Measurements from ENCODE around the gene BOD1L1.
A peak's percentile ranks its signal among the peaks of the same experiment; 100 is the strongest.

Gene BOD1L1

DNA sequence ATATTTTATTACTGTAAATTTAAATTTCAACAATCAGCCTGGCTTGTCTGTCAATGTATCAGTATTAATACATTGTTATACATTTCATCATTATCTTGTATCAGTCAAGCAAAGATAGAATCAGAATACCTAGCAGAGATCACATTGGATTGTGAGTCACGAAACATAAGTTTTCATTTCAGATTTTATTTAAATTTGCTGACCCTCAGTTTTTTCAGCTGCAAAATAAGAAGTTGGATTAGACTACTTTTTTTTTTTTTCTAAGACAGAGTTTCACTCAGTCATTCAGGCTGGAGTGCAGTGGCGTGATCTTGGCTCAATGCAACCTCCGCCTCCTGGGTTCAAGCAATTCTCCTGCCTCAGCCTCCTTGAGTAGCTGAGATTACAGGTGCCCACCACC lies 49.9 kb downstream of the BOD1L1 start:
- no peak for TF ChIP-seq CREB1 (IDR thresholded peaks at IDR 0.05; ENCODE audit: low read depth)
- TF ChIP-seq YY1 (IDR thresholded peaks at IDR 0.05; ENCODE audit: low read depth) = no peak
- TF ChIP-seq ZBTB7A (IDR thresholded peaks at IDR 0.05; ENCODE audit: low read depth) = no peak
- no peak for TF ChIP-seq RAD21 (IDR thresholded peaks at IDR 0.05; ENCODE audit: low read depth)
- no peak for TF ChIP-seq EGR1 (IDR thresholded peaks at IDR 0.05)
- no peak for TF ChIP-seq NFIC (IDR thresholded peaks at IDR 0.05)
- TF ChIP-seq, protein P1, sequence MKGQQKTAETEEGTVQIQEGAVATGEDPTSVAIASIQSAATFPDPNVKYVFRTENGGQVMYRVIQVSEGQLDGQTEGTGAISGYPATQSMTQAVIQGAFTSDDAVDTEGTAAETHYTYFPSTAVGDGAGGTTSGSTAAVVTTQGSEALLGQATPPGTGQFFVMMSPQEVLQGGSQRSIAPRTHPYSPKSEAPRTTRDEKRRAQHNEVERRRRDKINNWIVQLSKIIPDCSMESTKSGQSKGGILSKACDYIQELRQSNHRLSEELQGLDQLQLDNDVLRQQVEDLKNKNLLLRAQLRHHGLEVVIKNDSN (IDR thresholded peaks at IDR 0.05) = no peak
- no peak for TF ChIP-seq TCF12 (IDR thresholded peaks at IDR 0.05; ENCODE audit: low read depth)
- no peak for TF ChIP-seq TEAD4 (IDR thresholded peaks at IDR 0.05)
- TF ChIP-seq, protein P2, sequence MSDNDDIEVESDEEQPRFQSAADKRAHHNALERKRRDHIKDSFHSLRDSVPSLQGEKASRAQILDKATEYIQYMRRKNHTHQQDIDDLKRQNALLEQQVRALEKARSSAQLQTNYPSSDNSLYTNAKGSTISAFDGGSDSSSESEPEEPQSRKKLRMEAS (IDR thresholded peaks at IDR 0.05) = no peak
- no peak for TF ChIP-seq EP300 (IDR thresholded peaks at IDR 0.05; ENCODE audit: borderline replicate concordance)

DNA sequence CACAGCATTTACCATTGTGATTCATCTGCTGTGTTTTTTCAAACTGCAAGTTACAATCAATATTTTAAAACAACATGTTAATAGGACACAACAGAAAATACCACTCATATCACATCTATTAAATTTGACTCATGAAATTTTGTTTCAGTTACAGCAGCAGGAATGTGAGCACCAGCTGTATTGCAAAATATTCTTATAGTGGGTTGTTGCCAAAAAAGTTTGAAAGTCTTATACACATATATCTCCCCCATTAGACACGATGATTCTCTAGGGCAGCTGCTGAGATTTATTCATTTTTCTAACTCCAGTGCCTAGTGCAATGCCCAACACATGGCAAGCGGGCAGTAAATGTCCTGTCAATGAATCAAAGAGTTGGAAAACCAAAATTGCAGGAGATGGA lies 56.6 kb downstream of the BOD1L1 start:
- no peak for TF ChIP-seq TAF1 (IDR thresholded peaks at IDR 0.05; ENCODE audit: low read depth)
- no peak for TF ChIP-seq EGR1 (IDR thresholded peaks at IDR 0.05)
- TF ChIP-seq FOXM1 (IDR thresholded peaks at IDR 0.05; ENCODE audit: borderline replicate concordance, low read depth) = no peak
- TF ChIP-seq, protein P2 (IDR thresholded peaks at IDR 0.05) = no peak
- no peak for TF ChIP-seq YY1 (IDR thresholded peaks at IDR 0.05; ENCODE audit: low read depth)

DNA sequence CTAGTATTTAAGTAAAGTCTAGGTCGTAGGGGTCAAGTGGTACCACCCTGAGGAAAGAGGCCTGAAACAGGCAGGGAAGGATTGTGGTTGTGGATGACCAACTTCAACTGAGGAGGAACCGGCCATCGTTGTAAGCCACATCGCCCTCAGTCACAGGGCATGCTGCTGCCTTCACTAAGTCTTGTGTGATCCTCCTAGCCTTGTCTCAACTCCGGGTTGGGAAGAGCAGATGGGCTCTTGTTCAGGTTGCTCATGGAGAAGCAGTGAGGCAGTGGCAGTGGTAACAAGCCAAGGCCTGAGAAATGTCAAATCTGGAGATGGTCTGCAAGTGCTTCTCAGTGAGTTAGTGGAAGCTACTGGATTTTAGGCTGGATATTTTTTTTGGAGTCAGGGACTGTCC lies 60.4 kb downstream of the BOD1L1 start:
- TF ChIP-seq EGR1 (IDR thresholded peaks at IDR 0.05) = no peak
- no peak for TF ChIP-seq TAF1 (IDR thresholded peaks at IDR 0.05; ENCODE audit: low read depth)
- no peak for TF ChIP-seq FOXM1 (IDR thresholded peaks at IDR 0.05; ENCODE audit: borderline replicate concordance, low read depth)
- TF ChIP-seq CREB1 (IDR thresholded peaks at IDR 0.05; ENCODE audit: low read depth) = no peak
- no peak for TF ChIP-seq CEBPB (IDR thresholded peaks at IDR 0.05)
- TF ChIP-seq, protein P2 (IDR thresholded peaks at IDR 0.05) = no peak
- TF ChIP-seq RAD21 (IDR thresholded peaks at IDR 0.05; ENCODE audit: low read depth) = no peak
- TF ChIP-seq YY1 (IDR thresholded peaks at IDR 0.05; ENCODE audit: low read depth) = no peak
- TF ChIP-seq ZBTB7A (IDR thresholded peaks at IDR 0.05; ENCODE audit: low read depth) = no peak
- TF ChIP-seq, protein P1 (IDR thresholded peaks at IDR 0.05) = no peak

DNA sequence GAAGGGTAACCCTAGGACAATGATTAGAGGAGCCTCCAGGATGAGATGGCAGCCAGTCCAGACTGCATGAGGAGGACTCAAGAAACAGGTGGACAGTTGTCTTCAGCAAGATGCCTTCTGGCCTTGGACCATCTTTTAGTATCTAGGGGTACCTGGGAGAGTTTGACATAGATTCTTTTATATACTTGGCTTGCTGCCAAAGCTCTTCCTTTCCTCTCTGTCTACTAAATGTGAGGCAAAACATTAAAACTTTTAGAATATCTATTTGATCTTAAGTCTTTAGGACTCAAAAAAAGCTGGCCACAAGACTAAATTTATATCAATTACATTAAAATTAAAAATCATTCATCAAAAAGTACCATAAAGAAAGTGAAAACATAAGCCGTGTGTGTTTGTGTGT lies 64.6 kb downstream of the BOD1L1 start:
- no peak for TF ChIP-seq FOXM1 (IDR thresholded peaks at IDR 0.05; ENCODE audit: borderline replicate concordance, low read depth)
- no peak for TF ChIP-seq YY1 (IDR thresholded peaks at IDR 0.05; ENCODE audit: low read depth)
- 0 out of 2 replicates have a peak, but pooled peaks have one; percentile 42 for TF ChIP-seq NFIC (IDR thresholded peaks at IDR 0.05)
- no peak for TF ChIP-seq EGR1 (IDR thresholded peaks at IDR 0.05)

DNA sequence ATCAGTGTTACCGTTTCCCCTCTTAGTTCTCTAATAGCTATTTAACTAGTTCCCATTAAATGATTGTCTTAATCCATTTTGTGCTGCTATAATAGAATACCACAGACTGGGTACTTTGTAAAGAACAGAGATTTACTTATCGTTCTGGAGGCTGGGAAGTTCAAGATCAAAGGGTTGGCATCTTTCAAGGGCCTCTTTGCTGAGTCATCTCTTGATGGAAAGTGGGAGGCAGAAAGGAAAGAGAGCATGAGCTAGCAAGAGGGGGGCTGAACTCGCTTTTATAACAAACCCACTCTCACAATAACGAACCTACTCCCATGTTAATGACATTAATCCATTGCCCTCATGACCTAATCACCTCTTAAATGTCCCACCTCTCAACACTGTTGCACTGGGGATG lies 65.9 kb downstream of the BOD1L1 start:
- TF ChIP-seq CREB1 (IDR thresholded peaks at IDR 0.05; ENCODE audit: low read depth) (no peak), YY1 (IDR thresholded peaks at IDR 0.05; ENCODE audit: low read depth) (no peak), ZBTB7A (IDR thresholded peaks at IDR 0.05; ENCODE audit: low read depth) (no peak), EP300 (IDR thresholded peaks at IDR 0.05; ENCODE audit: borderline replicate concordance) (no peak), TEAD4 (IDR thresholded peaks at IDR 0.05) (no peak), NFIC (IDR thresholded peaks at IDR 0.05) (no peak), RAD21 (IDR thresholded peaks at IDR 0.05; ENCODE audit: low read depth) (no peak), TCF12 (IDR thresholded peaks at IDR 0.05; ENCODE audit: low read depth) (no peak), FOXM1 (IDR thresholded peaks at IDR 0.05; ENCODE audit: borderline replicate concordance, low read depth) (no peak), EGR1 (IDR thresholded peaks at IDR 0.05) (no peak), TAF1 (IDR thresholded peaks at IDR 0.05; ENCODE audit: low read depth) (no peak), CEBPB (IDR thresholded peaks at IDR 0.05) (no peak)
- TF ChIP-seq, protein P3, sequence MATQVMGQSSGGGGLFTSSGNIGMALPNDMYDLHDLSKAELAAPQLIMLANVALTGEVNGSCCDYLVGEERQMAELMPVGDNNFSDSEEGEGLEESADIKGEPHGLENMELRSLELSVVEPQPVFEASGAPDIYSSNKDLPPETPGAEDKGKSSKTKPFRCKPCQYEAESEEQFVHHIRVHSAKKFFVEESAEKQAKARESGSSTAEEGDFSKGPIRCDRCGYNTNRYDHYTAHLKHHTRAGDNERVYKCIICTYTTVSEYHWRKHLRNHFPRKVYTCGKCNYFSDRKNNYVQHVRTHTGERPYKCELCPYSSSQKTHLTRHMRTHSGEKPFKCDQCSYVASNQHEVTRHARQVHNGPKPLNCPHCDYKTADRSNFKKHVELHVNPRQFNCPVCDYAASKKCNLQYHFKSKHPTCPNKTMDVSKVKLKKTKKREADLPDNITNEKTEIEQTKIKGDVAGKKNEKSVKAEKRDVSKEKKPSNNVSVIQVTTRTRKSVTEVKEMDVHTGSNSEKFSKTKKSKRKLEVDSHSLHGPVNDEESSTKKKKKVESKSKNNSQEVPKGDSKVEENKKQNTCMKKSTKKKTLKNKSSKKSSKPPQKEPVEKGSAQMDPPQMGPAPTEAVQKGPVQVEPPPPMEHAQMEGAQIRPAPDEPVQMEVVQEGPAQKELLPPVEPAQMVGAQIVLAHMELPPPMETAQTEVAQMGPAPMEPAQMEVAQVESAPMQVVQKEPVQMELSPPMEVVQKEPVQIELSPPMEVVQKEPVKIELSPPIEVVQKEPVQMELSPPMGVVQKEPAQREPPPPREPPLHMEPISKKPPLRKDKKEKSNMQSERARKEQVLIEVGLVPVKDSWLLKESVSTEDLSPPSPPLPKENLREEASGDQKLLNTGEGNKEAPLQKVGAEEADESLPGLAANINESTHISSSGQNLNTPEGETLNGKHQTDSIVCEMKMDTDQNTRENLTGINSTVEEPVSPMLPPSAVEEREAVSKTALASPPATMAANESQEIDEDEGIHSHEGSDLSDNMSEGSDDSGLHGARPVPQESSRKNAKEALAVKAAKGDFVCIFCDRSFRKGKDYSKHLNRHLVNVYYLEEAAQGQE (IDR thresholded peaks at IDR 0.05; ENCODE audit: low read depth) = no peak
- TF ChIP-seq, protein P1 (IDR thresholded peaks at IDR 0.05) = no peak
- TF ChIP-seq, protein P2 (IDR thresholded peaks at IDR 0.05) = no peak

DNA sequence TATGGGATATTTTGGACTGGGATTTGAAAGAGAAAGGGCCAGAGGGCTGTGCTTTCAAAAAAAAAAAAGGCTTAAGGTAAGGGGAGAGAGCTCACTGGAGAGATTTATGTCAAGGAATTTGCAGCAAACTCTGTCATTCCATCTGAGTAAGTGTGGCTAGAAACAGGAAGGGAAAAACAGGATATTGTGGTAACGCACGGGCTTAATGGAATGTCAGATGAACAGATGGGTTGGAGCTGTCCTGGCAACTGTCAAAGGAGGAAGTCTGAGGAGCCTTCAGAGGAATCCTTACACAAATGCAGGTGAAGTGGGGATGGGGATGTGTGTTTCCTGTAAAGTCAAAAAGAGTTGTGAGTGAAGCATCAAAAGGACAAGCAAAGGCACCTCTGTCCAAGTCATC lies 68.1 kb downstream of the BOD1L1 start:
- TF ChIP-seq EP300 (IDR thresholded peaks at IDR 0.05; ENCODE audit: borderline replicate concordance) = no peak
- TF ChIP-seq, protein P2 (IDR thresholded peaks at IDR 0.05) = no peak
- no peak for TF ChIP-seq CREB1 (IDR thresholded peaks at IDR 0.05; ENCODE audit: low read depth)
- TF ChIP-seq TAF1 (IDR thresholded peaks at IDR 0.05; ENCODE audit: low read depth) = no peak
- no peak for TF ChIP-seq ZBTB7A (IDR thresholded peaks at IDR 0.05; ENCODE audit: low read depth)
- no peak for TF ChIP-seq FOXM1 (IDR thresholded peaks at IDR 0.05; ENCODE audit: borderline replicate concordance, low read depth)
- TF ChIP-seq, protein P3 (IDR thresholded peaks at IDR 0.05; ENCODE audit: low read depth) = no peak
- no peak for TF ChIP-seq TCF12 (IDR thresholded peaks at IDR 0.05; ENCODE audit: low read depth)
- no peak for TF ChIP-seq EGR1 (IDR thresholded peaks at IDR 0.05)
- TF ChIP-seq, protein P1 (IDR thresholded peaks at IDR 0.05) = no peak
- TF ChIP-seq TEAD4 (IDR thresholded peaks at IDR 0.05) = no peak
- no peak for TF ChIP-seq YY1 (IDR thresholded peaks at IDR 0.05; ENCODE audit: low read depth)
- TF ChIP-seq RAD21 (IDR thresholded peaks at IDR 0.05; ENCODE audit: low read depth) = no peak
- TF ChIP-seq CEBPB (IDR thresholded peaks at IDR 0.05) = no peak
- TF ChIP-seq NFIC (IDR thresholded peaks at IDR 0.05) = no peak
